IPS DF 19.7 (cell line): ENCODE measurements around the gene FAM90A26.
"Not testable (repeated sequence)": the region's sequence is repeated elsewhere in the genome, so short reads cannot be mapped to it uniquely, and the experiment has no call there.

ENCODE experiments used
- DNase-seq: peaks from one replicate; pipeline ENCODE4 v3.0.0-alpha.2; 2013; ENCODE audit warnings: low read depth, low spot score

FAM90A26 gene

GRCh38 chr4:9169791-9170459, at the start of gene FAM90A26:
TSS of gene FAM90A26 (plus strand) at chr4:9170409. CDS start at chr4:9173173, 2,764 bp downstream.
- not testable (repeated sequence) for DNase-seq

GRCh38 chr4:9122711-9123110, 47.5 kb upstream of the FAM90A26 start:
- DNase-seq, result not testable (repeated sequence)

GRCh38 chr4:9123572-9124007, 46.6 kb upstream of the FAM90A26 start:
- DNase-seq, result not testable (repeated sequence)

GRCh38 chr4:9125601-9126161, 44.5 kb upstream of the FAM90A26 start:
- not testable (repeated sequence) for DNase-seq

GRCh38 chr4:9131420-9131819, 38.8 kb upstream of the FAM90A26 start:
- DNase-seq, result not testable (repeated sequence)

- DNase-seq, result not testable (repeated sequence)
These were observed 37.4 kb upstream of the FAM90A26 start for GRCh38 chr4:9132849-9133248.

- DNase-seq, result not testable (repeated sequence)
These were observed 36.2 kb upstream of the FAM90A26 start for GRCh38 chr4:9134011-9134410.

- not testable (repeated sequence) for DNase-seq
These were observed 35.7 kb upstream of the FAM90A26 start for GRCh38 chr4:9134556-9134955.

- DNase-seq, result not testable (repeated sequence)
These were observed 29.2 kb upstream of the FAM90A26 start for GRCh38 chr4:9141050-9141449.

GRCh38 chr4:9142786-9143185, 27.4 kb upstream of the FAM90A26 start:
- not testable (repeated sequence) for DNase-seq

GRCh38 chr4:9143421-9144080, 26.7 kb upstream of the FAM90A26 start:
- no peak for DNase-seq

GRCh38 chr4:9146967-9147366, 23.2 kb upstream of the FAM90A26 start:
- no peak for DNase-seq

GRCh38 chr4:9147368-9147767, 22.8 kb upstream of the FAM90A26 start:
- not testable (repeated sequence) for DNase-seq

GRCh38 chr4:9148611-9149409, 21.4 kb upstream of the FAM90A26 start:
- not testable (repeated sequence) for DNase-seq

GRCh38 chr4:9151809-9152179, 18.4 kb upstream of the FAM90A26 start:
- DNase-seq, result not testable (repeated sequence)

- not testable (repeated sequence) for DNase-seq
These were observed 17.8 kb upstream of the FAM90A26 start for GRCh38 chr4:9152180-9153007.

- not testable (repeated sequence) for DNase-seq
These were observed 17.1 kb upstream of the FAM90A26 start for GRCh38 chr4:9153008-9153570.

- not testable (repeated sequence) for DNase-seq
These were observed 16.5 kb upstream of the FAM90A26 start for GRCh38 chr4:9153571-9154157.

GRCh38 chr4:9155101-9155886, 14.9 kb upstream of the FAM90A26 start:
- DNase-seq, result not testable (repeated sequence)
